NCI-H345 treated with DMSO at 0.1 percent for 48 hours (cell line): ENCODE measurements around the gene CIBAR2.

Source experiments
- DNase-seq: peaks from one replicate; lab custom pipeline; 2025; ENCODE audit not compliant: unreplicated experiment; lab: John Stamatoyannopoulos, UW

CIBAR2 gene

DNA sequence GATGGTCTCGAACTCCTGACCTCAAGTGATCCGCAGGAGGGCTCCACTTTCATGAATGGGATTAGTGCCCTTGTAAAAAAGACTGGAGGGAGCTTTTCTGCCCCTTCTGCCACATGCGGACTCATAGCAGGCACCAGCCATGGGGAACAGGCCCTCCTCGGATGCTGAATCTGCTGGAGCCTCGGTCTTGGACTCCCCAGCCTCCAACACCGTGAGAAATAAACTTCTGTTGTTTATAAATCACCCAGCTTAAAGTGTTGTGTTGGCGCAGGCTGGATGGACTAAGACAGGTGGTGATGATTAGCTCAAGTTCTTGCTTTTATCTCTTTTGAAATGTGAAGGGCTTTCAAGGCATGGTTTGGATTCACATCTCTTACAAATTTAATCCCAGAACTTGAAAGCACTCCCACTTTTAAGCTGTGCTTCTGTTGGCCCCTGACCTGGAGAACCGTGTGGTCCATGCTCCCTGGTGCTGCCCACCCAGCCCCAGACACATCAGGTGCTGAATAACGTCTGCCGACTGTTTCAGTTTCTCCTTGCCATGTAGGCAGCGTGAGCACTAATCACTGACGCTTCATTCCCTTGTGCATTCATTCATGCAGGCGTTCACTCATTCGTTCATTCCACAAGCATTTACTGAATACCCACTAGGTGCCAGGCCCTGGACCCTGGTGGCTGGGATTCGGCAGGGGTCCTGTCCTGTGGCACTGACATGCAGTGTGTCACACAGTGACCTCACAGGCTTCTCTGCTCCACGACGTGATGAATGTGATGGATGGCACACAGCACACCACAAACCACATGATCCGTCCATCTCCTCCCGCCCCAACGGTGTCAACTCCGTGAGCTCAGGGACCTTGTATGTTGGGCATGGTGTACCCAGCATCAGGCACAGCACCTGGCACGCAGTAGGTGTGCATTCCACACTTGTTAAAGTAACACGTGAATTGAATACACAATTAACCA lies 8.9 kb downstream of the CIBAR2 start:
- DNase-seq: no peak

DNA sequence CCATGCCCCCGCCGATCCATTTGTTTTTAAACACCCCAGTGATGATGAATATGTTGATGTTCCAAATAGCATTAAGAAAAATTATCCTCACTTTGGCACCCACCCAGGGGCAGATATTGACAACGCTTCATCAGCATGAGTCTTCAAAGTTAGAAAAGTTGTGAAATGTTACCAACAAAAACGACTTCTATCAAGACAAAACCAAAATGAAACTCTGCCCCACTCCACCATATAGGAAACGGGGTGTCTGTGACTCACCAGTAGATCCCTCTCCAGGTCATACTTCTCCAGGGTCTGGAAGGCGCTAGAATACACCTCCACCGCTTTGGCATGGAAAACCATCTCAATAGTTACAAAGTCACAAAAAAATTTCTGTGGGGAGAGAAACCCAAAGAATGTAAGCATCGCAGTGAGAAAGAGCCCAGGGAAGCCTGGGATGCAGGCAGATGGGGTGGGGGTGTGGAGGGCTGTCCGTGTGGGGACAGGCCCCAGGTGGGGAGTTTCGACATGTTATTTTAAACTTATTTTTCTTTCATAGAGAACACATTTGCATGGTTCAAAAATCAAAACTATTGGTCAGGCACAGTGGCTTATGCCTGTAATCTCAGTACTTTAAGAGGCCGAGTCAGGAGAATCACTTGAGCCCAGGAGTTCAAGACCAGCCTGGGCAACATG lies 10.2 kb downstream of the CIBAR2 start:
- no peak for DNase-seq

DNA sequence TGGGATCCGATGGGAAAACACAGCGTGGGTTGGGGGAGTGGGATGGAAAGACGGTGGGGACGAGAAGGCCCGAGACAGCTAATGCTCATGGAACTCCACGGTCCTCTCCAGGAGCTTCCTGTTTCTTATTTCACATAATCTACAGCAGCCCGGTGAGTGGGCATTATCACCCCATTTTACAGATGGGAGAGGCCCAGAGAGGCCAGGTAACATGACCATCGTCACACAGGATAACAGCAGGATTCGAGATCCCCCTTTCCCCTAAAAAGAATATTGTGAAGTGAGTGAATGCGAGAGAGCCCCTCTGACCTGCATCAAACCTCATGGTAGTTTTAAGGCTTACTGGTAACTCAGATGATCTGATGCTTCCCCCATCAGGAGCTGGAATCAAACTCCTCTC lies 12.0 kb downstream of the CIBAR2 start:
- no peak for DNase-seq

- DNase-seq: no peak
These were observed 13.7 kb downstream of the CIBAR2 start for GRCh38 chr16:85098565-85098964.

DNA sequence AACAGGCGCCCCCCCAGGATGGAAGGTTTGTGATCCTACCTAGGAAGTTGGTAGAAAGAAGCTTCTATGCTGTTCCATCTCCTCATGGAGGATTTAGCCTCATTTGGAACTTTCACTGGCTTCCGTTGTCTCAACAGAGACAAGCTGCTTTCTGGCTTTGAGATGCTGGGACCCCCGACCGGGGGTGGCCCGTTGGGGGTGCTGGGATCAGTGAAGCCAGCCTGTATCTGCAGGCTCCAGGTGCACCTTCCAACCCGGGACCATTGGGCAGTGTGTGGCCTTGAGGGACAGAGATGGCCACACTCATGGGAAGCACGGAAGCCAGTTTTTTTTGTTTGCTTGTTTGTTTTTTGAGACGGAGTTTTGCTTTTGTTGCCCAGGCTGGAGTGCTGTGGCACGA lies 15.4 kb downstream of the CIBAR2 start:
- DNase-seq: no peak

DNA sequence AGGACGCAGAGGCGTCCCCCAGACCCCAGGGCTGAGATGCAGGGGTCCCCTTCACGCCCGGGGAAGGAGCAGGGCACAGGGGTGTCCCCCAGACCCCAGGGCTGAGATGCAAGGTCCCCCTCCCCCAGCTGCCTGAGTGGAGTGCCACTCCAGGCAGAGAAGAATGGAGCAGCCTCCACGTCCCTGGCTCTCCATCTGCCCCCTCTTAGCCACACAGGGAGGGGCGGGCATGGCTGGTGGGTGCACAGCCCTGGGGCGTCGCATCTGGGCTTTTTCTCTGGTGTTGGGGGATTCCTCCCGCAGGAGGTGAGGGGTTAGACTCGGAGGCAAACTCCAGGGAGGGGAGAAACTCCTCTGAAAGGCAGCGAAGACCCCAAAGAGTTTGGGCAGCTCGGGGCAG lies 17.5 kb downstream of the CIBAR2 start:
- no peak for DNase-seq

- no peak for DNase-seq
These were observed 18.0 kb downstream of the CIBAR2 start for GRCh38 chr16:85094176-85094805.

- DNase-seq: no peak
These were observed 18.6 kb downstream of the CIBAR2 start for GRCh38 chr16:85093705-85094104.

DNA sequence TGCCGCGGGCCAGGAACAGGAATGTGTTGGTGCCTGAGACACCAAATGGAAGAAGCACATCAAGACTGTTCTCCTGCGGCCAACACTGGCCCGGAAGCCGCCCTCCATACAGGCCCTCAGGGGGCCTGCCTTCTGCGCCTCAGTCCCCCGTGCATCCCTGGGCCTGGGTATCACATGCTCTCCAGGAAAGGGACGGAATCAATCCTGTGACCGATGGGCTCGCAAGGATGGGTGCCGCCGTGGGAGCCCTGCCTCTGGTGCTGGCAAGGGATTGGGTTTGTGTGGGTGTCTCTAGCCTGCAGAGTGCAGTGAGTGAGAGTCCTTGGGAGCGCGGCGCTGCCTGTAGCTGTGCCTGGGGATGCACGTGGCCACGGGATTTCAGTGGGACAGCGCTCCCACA lies 19.4 kb downstream of the CIBAR2 start:
- no peak for DNase-seq

- DNase-seq: no peak
These were observed 20.0 kb downstream of the CIBAR2 start for GRCh38 chr16:85092309-85092708.

DNA sequence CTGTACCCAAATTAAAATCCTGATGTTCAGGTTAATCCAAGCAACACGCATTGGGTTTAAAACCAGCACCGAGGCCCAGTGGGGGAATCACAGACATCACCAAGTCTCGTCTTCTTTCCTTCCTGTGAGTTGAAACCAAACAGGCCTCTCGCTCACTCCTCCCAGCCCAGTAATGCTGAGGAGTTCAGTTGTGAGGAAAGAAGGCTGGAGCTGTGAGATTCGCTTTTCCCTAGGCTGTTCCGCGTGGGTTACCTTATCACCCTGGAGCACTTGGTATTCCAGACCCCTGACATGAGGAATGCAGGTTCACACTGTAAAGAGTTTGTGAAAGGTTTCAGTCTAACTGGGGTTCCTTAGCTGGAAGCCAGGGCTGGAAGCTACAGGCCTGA lies 20.8 kb downstream of the CIBAR2 start:
- no peak for DNase-seq

GRCh38 chr16:85090873-85091521 lies 21.3 kb downstream of the CIBAR2 start:
- no peak for DNase-seq

DNA sequence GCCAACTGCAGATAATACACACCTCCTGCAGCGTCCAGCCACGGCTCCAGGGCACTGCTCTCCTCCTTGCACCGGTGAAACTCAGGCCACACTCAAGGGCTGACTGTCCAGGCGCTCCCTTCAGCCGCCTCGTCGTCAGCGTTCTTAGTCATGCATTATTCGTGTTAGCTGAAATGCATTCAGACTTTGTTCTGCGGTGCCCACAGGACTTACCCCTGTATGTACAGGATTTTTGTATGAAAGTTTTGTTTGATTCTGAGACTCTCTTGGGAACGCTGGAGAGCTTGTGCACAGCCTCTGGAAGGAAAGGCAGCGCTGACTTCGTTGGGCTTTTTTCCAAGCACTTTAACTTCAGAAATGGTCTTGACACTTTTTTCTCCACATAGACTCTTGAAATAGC lies 22.1 kb downstream of the CIBAR2 start:
- no peak for DNase-seq

DNA sequence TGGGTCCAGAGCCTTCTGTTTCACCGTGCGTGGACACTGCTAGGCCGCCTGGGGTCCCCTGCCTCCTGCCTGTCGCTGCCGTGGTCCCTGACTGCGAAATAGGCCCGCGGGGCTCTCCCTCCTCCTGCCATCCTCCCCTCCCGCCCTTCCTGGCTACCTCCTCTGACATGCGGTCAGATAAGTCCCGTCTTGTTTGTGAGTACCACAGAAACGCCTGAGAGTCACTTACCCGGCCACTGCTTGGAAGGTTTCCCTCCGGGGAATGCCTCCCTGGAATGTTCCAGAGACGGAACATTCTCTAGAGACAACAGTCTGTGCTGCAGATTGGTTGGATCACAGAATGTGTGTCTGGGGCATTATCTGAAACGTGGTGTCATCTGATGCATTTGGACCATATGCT lies 22.7 kb downstream of the CIBAR2 start:
- DNase-seq: no peak

- DNase-seq: no peak
These were observed 23.6 kb downstream of the CIBAR2 start for GRCh38 chr16:85088570-85089199.

- DNase-seq: no peak
These were observed 24.2 kb downstream of the CIBAR2 start for GRCh38 chr16:85087899-85088569.

GRCh38 chr16:85086347-85087291 lies 25.7 kb downstream of the CIBAR2 start:
- peak; percentile 0 for DNase-seq

DNA sequence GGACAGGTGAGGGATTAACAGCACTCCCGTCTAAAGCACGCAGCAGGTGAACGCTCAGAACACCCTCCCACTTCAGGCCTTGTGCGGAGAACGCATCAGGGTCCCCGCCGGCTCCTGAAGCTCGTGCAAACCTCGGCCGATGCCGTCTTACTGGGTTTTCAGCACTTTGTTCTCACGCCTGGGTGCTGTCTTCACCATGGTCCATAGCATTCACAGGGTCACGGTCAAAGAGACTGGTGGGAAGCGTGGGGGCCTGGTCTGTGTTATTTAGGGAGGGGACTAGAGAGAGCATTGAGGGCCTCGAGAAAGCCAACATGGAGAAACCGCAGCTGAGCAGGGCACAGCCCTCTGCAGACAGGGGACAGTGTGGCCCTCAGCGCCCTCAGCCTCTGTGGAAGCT lies 26.6 kb downstream of the CIBAR2 start:
- no peak for DNase-seq

DNA sequence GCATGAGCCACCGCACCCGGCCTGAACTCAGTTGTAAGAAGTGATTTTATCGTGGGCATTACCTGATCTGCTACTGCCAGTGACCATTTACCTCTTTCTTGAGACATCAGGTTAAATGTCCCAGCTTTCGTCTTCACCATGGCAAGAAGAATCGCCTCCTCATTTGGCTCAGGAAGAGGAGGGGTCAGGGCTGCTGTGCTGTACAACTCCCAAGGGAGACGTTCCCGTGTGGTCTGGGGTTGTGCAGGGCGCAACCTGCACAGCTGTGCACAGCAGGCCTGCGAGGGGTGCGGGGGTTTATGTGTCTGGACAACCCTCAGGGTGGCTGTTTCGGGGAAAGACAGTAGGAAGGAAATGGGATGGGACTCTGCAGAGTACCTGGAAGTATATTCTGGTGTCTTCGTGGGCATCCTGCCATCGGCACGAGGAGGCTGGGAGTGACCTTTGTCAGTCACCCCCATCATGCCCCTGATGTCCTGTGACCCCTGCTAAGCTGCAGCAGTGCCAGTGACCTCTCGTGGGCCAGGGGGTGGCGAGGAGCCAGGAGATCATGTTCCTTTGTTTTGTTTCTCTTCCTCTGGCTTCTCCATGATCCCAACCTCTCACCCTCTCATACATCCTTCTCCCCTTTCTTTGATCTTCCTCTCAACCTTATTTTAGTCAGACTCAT lies 27.3 kb downstream of the CIBAR2 start:
- no peak for DNase-seq
